PC-9 (cell line): ENCODE measurements around the gene UGT1A10. TPM values are rescaled to one million over a fixed set of nuclear protein-coding genes. Genes with fewer than 3 reads are reported as not detected.
A peak's percentile ranks its signal among the peaks of the same experiment; 100 is the strongest.
"Not testable (repeated sequence)": the region's sequence is repeated elsewhere in the genome, so short reads cannot be mapped to it uniquely, and the experiment has no call there.

Experiments used
- BruUV-seq: library from RNA; stranded (reverse); fragments of 400-500 nt; replicated peaks from 2 replicates; lab custom pipeline; 2021; lab: Mats Ljungman, UMichigan
- CTCF ChIA-PET: fragments of 300-600 bp; sonication (Branson Sonifier 250); formaldehyde crosslinking; loops from one replicate; lab custom pipeline; 2022; ENCODE audit warnings: antibody characterized with exemption; lab: Charles Lee
- POLR2A ChIA-PET: fragments of 300-600 bp; sonication (Branson Sonifier 250); formaldehyde crosslinking; loops from one replicate; lab custom pipeline; 2022; ENCODE audit warnings: antibody characterized with exemption; ENCODE audit not compliant: unreplicated experiment; lab: Charles Lee
- DNase-seq, 2 experiments: peaks; one replicate each; pipeline versions ENCODE4 v3.0.0 to v3.0.0-alpha.2; 2015 to 2022; ENCODE audit warnings: mixed read lengths in 1 of 2
- H2AFZ ChIP-seq: fragments of 200-600 bp; sonication (generic); 2 replicates; pipeline ENCODE4 v1.8.1; 2017; ENCODE audit warnings: antibody characterized with exemption
- H3F3A ChIP-seq: fragments of 200-600 bp; sonication (generic); 2 replicates; pipeline ENCODE4 v1.8.1; 2017; ENCODE audit warnings: antibody characterized with exemption, mild to moderate bottlenecking, low read depth; ENCODE audit not compliant: insufficient read depth
- H3K27ac ChIP-seq: fragments of 200-600 bp; sonication (generic); 2 replicates; pipeline ENCODE4 v1.6.1; 2016; ENCODE audit warnings: mixed run types
- H3K27me3 ChIP-seq: fragments of 200-600 bp; sonication (generic); 2 replicates; pipeline ENCODE4 v1.6.1; 2016; ENCODE audit warnings: low read depth, mixed run types; ENCODE audit not compliant: insufficient read depth
- H3K36me3 ChIP-seq: fragments of 200-600 bp; sonication (generic); 2 replicates; pipeline ENCODE4 v1.6.1; 2016; ENCODE audit warnings: low read depth, mixed run types
- H3K4me1 ChIP-seq: fragments of 200-600 bp; sonication (generic); replicated peaks from 2 replicates; pipeline ENCODE4 v1.6.1; 2016; ENCODE audit warnings: mixed run types; ENCODE audit not compliant: insufficient read depth
- H3K4me2 ChIP-seq: fragments of 200-600 bp; sonication (generic); 2 replicates; pipeline ENCODE4 v1.6.1; 2017; ENCODE audit warnings: mixed run types
- H3K4me3 ChIP-seq: fragments of 200-600 bp; sonication (generic); 2 replicates; pipeline ENCODE4 v1.6.1; 2016; ENCODE audit warnings: mixed run types
- H3K79me2 ChIP-seq: fragments of 200-600 bp; sonication (generic); 2 replicates; pipeline ENCODE4 v1.6.1; 2017; ENCODE audit warnings: low read depth, mixed run types
- H3K9me2 ChIP-seq: fragments of 200-600 bp; sonication (generic); 2 replicates; pipeline ENCODE4 v1.8.1; 2017; ENCODE audit warnings: mild to moderate bottlenecking; ENCODE audit not compliant: insufficient read depth
- H3K9me3 ChIP-seq: fragments of 200-600 bp; sonication (generic); 2 replicates; pipeline ENCODE4 v1.8.1; 2016; ENCODE audit warnings: low read depth; ENCODE audit not compliant: insufficient read depth
- H4K20me1 ChIP-seq: fragments of 200-600 bp; sonication (generic); 2 replicates; pipeline ENCODE4 v1.8.1; 2017; ENCODE audit not compliant: insufficient read depth
- CTCF ChIP-seq: fragments of 200-600 bp; sonication (generic); conservative IDR thresholded peaks from 2 replicates; pipeline ENCODE4 v1.6.1; 2017; ENCODE audit warnings: mixed run types, antibody characterized with exemption, mild to moderate bottlenecking, moderate library complexity
- EZH2 ChIP-seq: fragments of 200-600 bp; sonication (generic); IDR thresholded peaks from 2 replicates; pipeline ENCODE4 v1.8.0; 2017; ENCODE audit warnings: antibody characterized with exemption, low read depth
- intact Hi-C: fragments of 100-400 bp; cut with micrococcal nuclease; formaldehyde crosslinking; loops from one replicate; pipeline ENCODE4 v1.10.0; 2022; ENCODE audit not compliant: unreplicated experiment
- total RNA-seq: library from RNA; stranded (reverse); gene quantifications from 2 replicates; pipeline ENCODE4 v1.2.3, GENCODE V29; 2021

UGT1A10 gene
- total RNA-seq, 1 experiment from 2014 or later: not detected

- Histone ChIP-seq H2AFZ (no peak overlapping the region), H3K4me1 (no peaks in the 10 kb centered on the region), H3K79me2 (peaks cover 95% of the 10 kb centered on the region), H3K9me3 (peaks cover 9% of the 10 kb centered on the region), H3K36me3 (peaks cover 84% of the 10 kb centered on the region), H4K20me1 (peaks cover 13% of the 10 kb centered on the region), H3K4me3 (no peak overlapping the region), H3K4me2 (no peak overlapping the region), H3K27ac (no peak overlapping the region), H3F3A (peaks cover 45% of the 10 kb centered on the region), H3K27me3 (no peaks in the 10 kb centered on the region), H3K9me2 (no peaks in the 10 kb centered on the region)
- BruUV-seq: no TSS peak
- peak in 1 of 2 experiments; percentile 23 for DNase-seq
- intact Hi-C loops: no loop called here
- ChIA-PET CTCF (no interaction called here), POLR2A (interaction anchor here (0.7 kb wide), 1 partner anchor 50 kb away, joined by 11 read pairs; no protein-coding TSS in a partner anchor)
- no peak for TF ChIP-seq EZH2
- TF ChIP-seq CTCF: no peak
Measured at GRCh38 chr2:233746475-233747282, 110.4 kb downstream of the UGT1A10 start.

GRCh38 chr2:233747283-233747544, 111.0 kb downstream of the UGT1A10 start:
- Histone ChIP-seq H3K9me3 (peaks cover 9% of the 10 kb centered on the region), H3K9me2 (no peaks in the 10 kb centered on the region), H3F3A (peaks cover 48% of the 10 kb centered on the region), H4K20me1 (peaks cover 13% of the 10 kb centered on the region), H3K4me2 (no peak overlapping the region), H3K4me1 (no peaks in the 10 kb centered on the region), H3K27me3 (no peaks in the 10 kb centered on the region), H3K27ac (no peak overlapping the region), H3K4me3 (no peak overlapping the region), H3K79me2 (peaks cover 95% of the 10 kb centered on the region), H3K36me3 (peaks cover 79% of the 10 kb centered on the region), H2AFZ (no peak overlapping the region)
- TF ChIP-seq CTCF: no peak
- TF ChIP-seq EZH2: no peak
- no peak for DNase-seq
- ChIA-PET POLR2A (interaction anchor here (0.7 kb wide), 1 partner anchor 51 kb away, joined by 11 read pairs; no protein-coding TSS in a partner anchor), CTCF (no interaction called here)
- intact Hi-C loops: no loop called here
- no TSS peak for BruUV-seq

- BruUV-seq, DNase-seq, intact Hi-C loops, H2AFZ ChIP-seq, POLR2A ChIA-PET, H3K4me3 ChIP-seq, H3K4me1 ChIP-seq, CTCF ChIA-PET, H3K9me3 ChIP-seq, H3K27ac ChIP-seq, H3K27me3 ChIP-seq, H3K9me2 ChIP-seq, H3K4me2 ChIP-seq: not testable (repeated sequence)
- Histone ChIP-seq H3K79me2 (peaks cover 98% of the 10 kb centered on the region), H3F3A (peaks cover 51% of the 10 kb centered on the region), H4K20me1 (peaks cover 31% of the 10 kb centered on the region), H3K36me3 (peaks cover 83% of the 10 kb centered on the region)
Measured at GRCh38 chr2:233750689-233751088, 114.4 kb downstream of the UGT1A10 start.

- Histone ChIP-seq H3K79me2 (peaks cover 98% of the 10 kb centered on the region), H3K27ac (0 out of 2 replicates have a peak overlapping the region, but pooled peaks have one; percentile 3), H3K36me3 (peaks cover 86% of the 10 kb centered on the region), H3F3A (peaks cover 53% of the 10 kb centered on the region), H4K20me1 (peaks cover 31% of the 10 kb centered on the region)
- H3K9me3 ChIP-seq, H3K9me2 ChIP-seq, intact Hi-C loops, H3K4me2 ChIP-seq, H3K4me1 ChIP-seq, CTCF ChIA-PET, H3K27me3 ChIP-seq, BruUV-seq, H3K4me3 ChIP-seq, H2AFZ ChIP-seq: not testable (repeated sequence)
- POLR2A ChIA-PET: interaction anchor here (0.6 to 0.8 kb wide), 2 partner anchors 9 to 155 kb away, joined by 4 to 7 read pairs; no protein-coding TSS in a partner anchor
- peak in 1 of 2 experiments; percentile 25 for DNase-seq
Measured at GRCh38 chr2:233751212-233752009, 115.2 kb downstream of the UGT1A10 start.
